WERI-Rb-1 (cell line): ENCODE results near the gene CNNM4.
A peak's percentile ranks its signal among the peaks of the same experiment; 100 is the strongest.
"Not testable (repeated sequence)": the region's sequence is repeated elsewhere in the genome, so short reads cannot be mapped to it uniquely, and the experiment has no call there.

Experiments
- DNase-seq: peaks from one replicate; pipeline ENCODE4 v3.0.0-alpha.2; 2020
- H3K27ac ChIP-seq: fragments of 250-450 bp; sonication (Bioruptor Pico); 2 replicates; pipeline ENCODE4 v1.5.1; 2020; ENCODE audit warnings: mild to moderate bottlenecking, moderate library complexity
- H3K27me3 ChIP-seq: fragments of 250-450 bp; sonication (Bioruptor Pico); 2 replicates; pipeline ENCODE4 v1.5.1; 2021; ENCODE audit warnings: mild to moderate bottlenecking, low read depth, moderate library complexity; ENCODE audit not compliant: insufficient read depth, severe bottlenecking
- H3K36me3 ChIP-seq: fragments of 250-450 bp; sonication (Bioruptor Pico); 2 replicates; pipeline ENCODE4 v1.5.1; 2020; ENCODE audit warnings: mild to moderate bottlenecking, moderate library complexity
- H3K4me3 ChIP-seq: 2 replicates; pipeline ENCODE4 v1.5.1; 2011; ENCODE audit warnings: low read depth, mild to moderate bottlenecking, control low read depth, low read length
- H3K9me3 ChIP-seq: fragments of 250-450 bp; sonication (Bioruptor Pico); 2 replicates; pipeline ENCODE4 v1.5.1; 2021; ENCODE audit warnings: mild to moderate bottlenecking, moderate library complexity; ENCODE audit not compliant: severe bottlenecking
- TF ChIP-seq, protein P1 (sequence below): IDR thresholded peaks from 2 replicates; pipeline ENCODE4 v1.5.1; 2011; ENCODE audit warnings: low read depth, mild to moderate bottlenecking, control low read depth, inconsistent platforms, low read length

Gene CNNM4

DNA sequence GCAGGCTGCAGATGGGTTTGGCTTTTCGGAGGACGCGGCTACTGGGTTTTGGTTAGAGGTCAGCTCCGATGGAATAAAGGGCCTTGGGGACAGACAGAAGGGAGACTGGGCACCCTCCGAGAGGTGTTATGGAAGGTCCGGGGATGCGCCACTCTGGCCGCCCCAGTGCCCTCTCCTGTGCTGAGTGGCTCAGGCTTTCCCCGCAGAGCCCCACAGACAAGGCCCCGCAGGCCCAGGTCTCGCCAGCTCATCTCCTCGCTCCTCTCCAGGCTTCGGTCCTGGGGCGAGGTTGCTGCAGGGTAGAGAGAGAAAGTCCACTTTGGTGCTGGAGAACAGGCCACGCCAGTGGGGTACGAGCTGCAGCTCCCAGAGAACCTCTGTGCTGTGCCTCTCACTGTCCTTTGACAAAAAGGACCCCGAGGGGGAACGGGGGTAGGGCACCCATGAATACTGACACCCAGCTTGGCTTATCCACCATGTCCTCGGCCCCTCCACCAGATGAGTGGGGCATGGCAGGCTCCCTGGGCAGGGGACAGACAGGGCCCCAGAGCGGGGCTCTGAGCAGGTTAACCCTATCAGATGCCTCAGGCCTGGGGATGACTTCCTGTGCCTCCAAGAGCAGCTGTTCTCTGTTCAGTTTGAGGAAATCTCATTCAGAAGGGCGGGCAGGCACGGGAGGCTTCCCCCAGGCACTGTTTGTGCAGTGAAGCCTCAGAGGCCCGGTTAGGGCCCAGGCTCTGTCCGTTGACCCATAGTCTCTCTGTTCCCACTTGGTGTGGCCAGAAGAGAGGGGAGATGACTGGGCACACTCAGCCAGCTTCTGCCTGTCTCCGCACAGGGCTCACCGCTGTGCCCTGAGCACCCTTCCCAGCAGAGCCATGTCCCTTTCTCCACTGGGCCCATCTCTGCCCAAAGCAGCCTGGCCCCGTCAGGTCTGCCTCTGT, 39.6 kb downstream of the CNNM4 start:
- Histone ChIP-seq H3K27me3 (no peaks in the 10 kb centered on the region), H3K4me3 (no peak overlapping the region), H3K9me3 (no peaks in the 10 kb centered on the region), H3K36me3 (peaks cover 30% of the 10 kb centered on the region), H3K27ac (peak overlapping the region; percentile 21)
- DNase-seq, result no peak
- TF ChIP-seq, protein P1, sequence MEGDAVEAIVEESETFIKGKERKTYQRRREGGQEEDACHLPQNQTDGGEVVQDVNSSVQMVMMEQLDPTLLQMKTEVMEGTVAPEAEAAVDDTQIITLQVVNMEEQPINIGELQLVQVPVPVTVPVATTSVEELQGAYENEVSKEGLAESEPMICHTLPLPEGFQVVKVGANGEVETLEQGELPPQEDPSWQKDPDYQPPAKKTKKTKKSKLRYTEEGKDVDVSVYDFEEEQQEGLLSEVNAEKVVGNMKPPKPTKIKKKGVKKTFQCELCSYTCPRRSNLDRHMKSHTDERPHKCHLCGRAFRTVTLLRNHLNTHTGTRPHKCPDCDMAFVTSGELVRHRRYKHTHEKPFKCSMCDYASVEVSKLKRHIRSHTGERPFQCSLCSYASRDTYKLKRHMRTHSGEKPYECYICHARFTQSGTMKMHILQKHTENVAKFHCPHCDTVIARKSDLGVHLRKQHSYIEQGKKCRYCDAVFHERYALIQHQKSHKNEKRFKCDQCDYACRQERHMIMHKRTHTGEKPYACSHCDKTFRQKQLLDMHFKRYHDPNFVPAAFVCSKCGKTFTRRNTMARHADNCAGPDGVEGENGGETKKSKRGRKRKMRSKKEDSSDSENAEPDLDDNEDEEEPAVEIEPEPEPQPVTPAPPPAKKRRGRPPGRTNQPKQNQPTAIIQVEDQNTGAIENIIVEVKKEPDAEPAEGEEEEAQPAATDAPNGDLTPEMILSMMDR, result no peak

DNA sequence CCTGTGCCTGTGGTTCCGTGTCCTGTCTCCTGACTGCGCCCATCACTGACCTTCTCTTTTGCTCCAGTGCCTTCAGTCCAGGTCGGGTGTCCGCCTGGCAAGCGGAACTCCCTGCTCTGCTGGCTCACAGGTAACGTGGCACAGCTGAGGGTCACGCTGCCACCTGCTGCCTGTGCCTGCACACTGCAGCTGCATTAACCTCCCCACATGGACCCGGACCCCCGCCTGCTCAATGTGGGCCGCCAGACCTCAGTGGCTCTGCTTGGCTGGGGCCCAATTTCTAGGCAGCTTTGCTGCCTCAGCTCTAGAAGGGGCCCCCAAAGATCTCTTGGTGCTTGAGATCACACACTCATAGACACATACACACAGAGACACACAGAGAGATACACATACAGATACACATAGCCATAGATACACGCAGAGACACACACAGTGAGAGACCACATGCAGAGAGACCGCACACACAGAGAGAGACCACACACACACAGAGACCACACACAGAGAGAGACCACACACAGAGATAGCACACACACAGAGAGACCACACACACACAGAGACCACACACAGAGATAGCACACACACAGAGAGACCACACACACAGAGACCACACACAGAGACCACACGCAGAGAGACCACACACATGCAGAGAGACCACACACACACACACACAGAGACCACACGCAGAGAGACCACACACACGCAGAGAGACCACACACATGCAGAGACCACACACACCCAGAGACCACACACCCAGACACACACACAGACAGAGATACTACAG, 40.5 kb downstream of the CNNM4 start:
- peak; percentile 80 for DNase-seq
- H3K4me3 ChIP-seq, result no peak overlapping the region
- no peaks in the 10 kb centered on the region for H3K9me3 ChIP-seq
- no peaks in the 10 kb centered on the region for H3K27me3 ChIP-seq
- TF ChIP-seq, protein P1, result peak; percentile 97
- H3K27ac ChIP-seq, result peak overlapping the region; percentile 21
- H3K36me3 ChIP-seq, result peaks cover 30% of the 10 kb centered on the region

DNA sequence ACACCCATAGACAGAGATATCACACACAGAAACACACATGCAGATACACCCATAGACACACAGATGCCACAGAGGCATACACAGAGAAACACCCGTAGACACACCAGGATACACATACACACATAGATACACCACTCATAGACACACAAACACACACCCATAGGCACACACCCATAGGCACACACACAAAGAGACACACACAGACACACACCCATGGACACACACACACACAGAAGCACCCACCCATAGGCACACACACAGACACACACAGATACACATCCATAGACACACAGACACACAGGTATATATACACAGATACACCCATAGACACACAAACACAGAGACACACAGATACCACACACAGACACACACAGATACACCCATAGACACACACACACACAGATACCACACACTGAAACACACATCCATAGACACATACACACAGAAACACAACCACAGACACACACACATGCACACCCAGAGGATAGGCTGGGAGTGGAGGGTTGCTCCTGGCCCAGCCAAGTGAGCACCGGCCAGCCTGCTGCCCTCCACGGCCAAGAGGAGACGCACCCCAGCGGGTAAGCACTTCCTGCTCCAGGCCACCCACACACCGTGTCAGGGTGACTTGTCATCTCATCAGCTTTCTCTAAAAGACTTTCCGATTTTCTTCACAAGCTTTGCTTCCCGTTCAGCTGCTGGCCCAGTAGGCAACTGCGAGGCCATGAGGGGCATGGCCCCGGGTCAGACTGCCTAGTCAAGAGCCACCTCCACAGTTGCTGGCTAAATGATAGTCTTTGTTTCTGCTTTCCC, 41.3 kb downstream of the CNNM4 start:
- no peak overlapping the region for H3K27ac ChIP-seq
- no peaks in the 10 kb centered on the region for H3K27me3 ChIP-seq
- H3K9me3 ChIP-seq, result no peaks in the 10 kb centered on the region
- TF ChIP-seq, protein P1, result no peak
- H3K4me3 ChIP-seq, result no peak overlapping the region
- no peak for DNase-seq
- peaks cover 30% of the 10 kb centered on the region for H3K36me3 ChIP-seq

DNA sequence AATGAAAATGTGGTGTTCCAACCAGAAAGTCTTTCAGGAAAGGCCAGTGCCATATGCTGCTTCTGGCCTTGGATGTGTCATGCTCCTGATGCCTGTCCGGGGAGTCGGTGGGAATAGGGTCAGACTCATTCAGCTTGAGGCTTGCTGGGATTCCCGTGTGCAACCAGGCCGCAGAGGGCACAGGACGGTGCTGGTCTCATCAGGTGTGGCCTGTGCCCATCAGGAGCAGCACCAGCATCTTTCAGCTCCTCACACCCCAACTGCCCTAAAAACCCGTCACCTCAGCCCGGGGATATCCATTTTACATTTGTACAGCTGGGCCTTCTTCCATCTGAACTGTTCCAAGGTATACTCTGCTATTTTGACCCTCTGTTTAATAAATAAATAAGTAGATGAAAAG, 42.0 kb downstream of the CNNM4 start:
- H3K27ac ChIP-seq, result no peak overlapping the region
- H3K36me3 ChIP-seq, result peaks cover 26% of the 10 kb centered on the region
- TF ChIP-seq, protein P1, result no peak
- no peaks in the 10 kb centered on the region for H3K9me3 ChIP-seq
- no peak overlapping the region for H3K4me3 ChIP-seq
- no peaks in the 10 kb centered on the region for H3K27me3 ChIP-seq
- no peak for DNase-seq

DNA sequence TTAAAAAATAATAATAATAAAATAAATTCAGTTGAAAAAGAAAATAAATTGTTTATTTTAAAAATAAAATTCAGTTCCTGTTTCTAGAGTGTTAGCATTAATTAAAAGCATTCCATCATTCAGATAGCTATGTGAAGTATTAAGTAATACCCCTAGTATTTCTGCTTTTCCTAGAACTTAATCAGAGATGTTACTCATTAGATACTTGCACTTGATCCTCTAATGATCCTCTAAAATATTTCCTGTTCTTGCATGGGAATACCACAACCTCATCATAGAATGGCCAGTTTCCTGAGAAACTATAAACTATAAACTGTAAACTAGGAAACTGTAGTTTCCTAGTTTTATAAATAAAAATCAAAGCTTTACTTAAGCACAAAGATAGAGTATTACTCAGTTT, 44.3 kb downstream of the CNNM4 start:
- Histone ChIP-seq H3K27me3 (no peaks in the 10 kb centered on the region), H3K27ac (peak overlapping the region; percentile 72), H3K4me3 (no peak overlapping the region), H3K9me3 (no peaks in the 10 kb centered on the region), H3K36me3 (peaks cover 21% of the 10 kb centered on the region)
- TF ChIP-seq, protein P1, result no peak
- no peak for DNase-seq

DNA sequence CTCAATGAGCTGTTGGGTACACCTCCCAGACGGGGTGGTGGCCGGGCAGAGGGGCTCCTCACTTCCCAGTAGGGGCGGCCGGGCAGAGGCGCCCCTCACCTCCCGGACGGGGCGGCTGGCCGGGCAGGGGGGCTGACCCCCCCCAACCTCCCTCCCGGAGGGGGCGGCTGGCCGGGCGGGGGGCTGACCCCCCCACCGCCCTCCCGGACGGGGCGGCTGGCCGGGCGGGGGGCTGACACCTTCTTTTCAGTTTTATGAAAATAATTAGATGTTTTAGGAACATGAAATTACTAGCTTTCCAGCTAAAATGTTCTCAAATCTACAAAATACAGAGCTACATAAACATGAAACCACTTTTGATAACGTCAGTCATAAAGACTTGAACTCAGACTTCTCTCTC, 45.2 kb downstream of the CNNM4 start:
- not testable (repeated sequence) for DNase-seq, H3K9me3 ChIP-seq, H3K4me3 ChIP-seq, H3K27me3 ChIP-seq
- Histone ChIP-seq H3K36me3 (peaks cover 27% of the 10 kb centered on the region), H3K27ac (peak overlapping the region; percentile 39; the same call in 1 of the 2 replicates)
